Stimulated activated CD4-positive, alpha-beta T cell treated with anti-CD3 and anti-CD28 coated beads, TNF-alpha, amount 100 ng/mL, for 4 hours (primary cell): ENCODE measurements around the gene ZDHHC17.
"Not testable (repeated sequence)": the region's sequence is repeated elsewhere in the genome, so short reads cannot be mapped to it uniquely, and the experiment has no call there.

Experiments
- DNase-seq, 3 experiments: peaks; one replicate each; pipeline ENCODE4 v3.0.0-alpha.2; 2020; ENCODE audit warnings: low read depth in 3 of 3

ZDHHC17 gene

GRCh38 chr12:76768576-76768975 is 4.7 kb downstream of the ZDHHC17 start:
- no peak for DNase-seq

- no peak for DNase-seq
Observed at GRCh38 chr12:76777765-76778216, 13.9 kb downstream of the ZDHHC17 start.

- no peak for DNase-seq
Observed at GRCh38 chr12:76778364-76778763, 14.4 kb downstream of the ZDHHC17 start.

GRCh38 chr12:76779310-76779709 is 15.4 kb downstream of the ZDHHC17 start:
- not testable (repeated sequence) for DNase-seq

GRCh38 chr12:76781321-76781720 is 17.4 kb downstream of the ZDHHC17 start:
- DNase-seq, result no peak

GRCh38 chr12:76782526-76782925 is 18.6 kb downstream of the ZDHHC17 start:
- no peak for DNase-seq

- no peak for DNase-seq
Observed at GRCh38 chr12:76784600-76785051, 20.7 kb downstream of the ZDHHC17 start.

GRCh38 chr12:76785407-76785806 is 21.5 kb downstream of the ZDHHC17 start:
- no peak for DNase-seq

GRCh38 chr12:76786986-76787385 is 23.1 kb downstream of the ZDHHC17 start:
- no peak for DNase-seq

GRCh38 chr12:76787689-76788088 is 23.8 kb downstream of the ZDHHC17 start:
- no peak for DNase-seq

GRCh38 chr12:76789335-76790050 is 25.6 kb downstream of the ZDHHC17 start:
- no peak for DNase-seq

- no peak for DNase-seq
Observed at GRCh38 chr12:76790564-76791552, 26.9 kb downstream of the ZDHHC17 start.

- DNase-seq, result no peak
Observed at GRCh38 chr12:76792828-76793227, 28.9 kb downstream of the ZDHHC17 start.

GRCh38 chr12:76798864-76799263 is 34.9 kb downstream of the ZDHHC17 start:
- DNase-seq, result no peak

GRCh38 chr12:76799362-76799761 is 35.4 kb downstream of the ZDHHC17 start:
- no peak for DNase-seq

GRCh38 chr12:76802060-76802459 is 38.1 kb downstream of the ZDHHC17 start:
- DNase-seq, result no peak

GRCh38 chr12:76804435-76804976 is 40.6 kb downstream of the ZDHHC17 start:
- no peak for DNase-seq

GRCh38 chr12:76810671-76811419 is 46.9 kb downstream of the ZDHHC17 start:
- DNase-seq, result no peak

- no peak for DNase-seq
Observed at GRCh38 chr12:76811976-76812375, 48.1 kb downstream of the ZDHHC17 start.

- DNase-seq, result no peak
Observed at GRCh38 chr12:76813265-76813664, 49.4 kb downstream of the ZDHHC17 start.

- no peak for DNase-seq
Observed at GRCh38 chr12:76813972-76814371, 50.1 kb downstream of the ZDHHC17 start.
